ENCODE measurements around the gene PCYT2. TPM values are rescaled to one million over a fixed set of nuclear protein-coding genes. Genes with fewer than 3 reads are reported as not detected.

Gene PCYT2
- total and polyA plus RNA-seq, 9 of the 15 experiments (the other 6 are each of a cell fraction or from before 2014, with no cell fraction given) = 0.92 to 134 (median 82.5) TPM

DNA sequence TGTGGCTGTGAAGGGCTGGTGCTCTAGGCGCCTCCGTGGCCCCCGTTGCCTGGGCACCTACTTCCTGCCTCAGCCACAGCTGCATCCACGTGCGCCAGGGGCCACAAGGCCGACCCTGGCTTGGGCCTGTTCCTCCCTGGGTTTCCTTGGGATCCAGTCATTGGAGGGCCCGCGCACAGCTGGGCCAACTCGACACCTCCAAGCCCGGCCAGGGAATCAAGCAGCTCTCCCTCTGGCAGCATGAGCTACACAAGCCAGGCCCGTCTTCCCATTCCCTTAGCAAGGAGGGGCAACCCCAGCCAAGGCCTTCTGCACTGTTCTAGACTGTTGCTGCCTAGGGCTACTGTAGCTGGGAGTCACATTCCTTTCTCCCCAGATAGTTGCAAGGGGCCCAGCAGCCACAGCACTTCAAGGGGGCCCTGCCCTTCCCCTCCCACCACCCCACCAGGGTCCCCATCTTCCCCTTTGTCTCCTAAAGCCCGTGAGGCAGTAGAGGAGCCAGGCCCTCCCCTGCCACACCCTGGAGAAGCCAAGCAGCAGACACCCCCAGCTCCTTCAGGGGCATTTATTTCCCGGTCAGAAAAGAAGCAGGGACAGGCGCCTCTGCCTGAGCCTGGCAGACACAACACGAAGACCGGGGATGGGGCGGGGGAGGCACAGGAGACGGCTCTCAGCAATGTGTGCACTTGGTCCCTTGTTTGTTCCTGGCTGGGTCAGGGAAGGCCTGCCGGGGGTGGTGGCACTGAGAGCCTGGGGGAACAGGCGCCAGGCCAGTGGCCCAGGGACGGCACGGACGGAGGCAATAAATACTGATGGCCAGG lies 43.8 kb downstream of the PCYT2 start (continued):
- TF ChIP-seq, protein P1, sequence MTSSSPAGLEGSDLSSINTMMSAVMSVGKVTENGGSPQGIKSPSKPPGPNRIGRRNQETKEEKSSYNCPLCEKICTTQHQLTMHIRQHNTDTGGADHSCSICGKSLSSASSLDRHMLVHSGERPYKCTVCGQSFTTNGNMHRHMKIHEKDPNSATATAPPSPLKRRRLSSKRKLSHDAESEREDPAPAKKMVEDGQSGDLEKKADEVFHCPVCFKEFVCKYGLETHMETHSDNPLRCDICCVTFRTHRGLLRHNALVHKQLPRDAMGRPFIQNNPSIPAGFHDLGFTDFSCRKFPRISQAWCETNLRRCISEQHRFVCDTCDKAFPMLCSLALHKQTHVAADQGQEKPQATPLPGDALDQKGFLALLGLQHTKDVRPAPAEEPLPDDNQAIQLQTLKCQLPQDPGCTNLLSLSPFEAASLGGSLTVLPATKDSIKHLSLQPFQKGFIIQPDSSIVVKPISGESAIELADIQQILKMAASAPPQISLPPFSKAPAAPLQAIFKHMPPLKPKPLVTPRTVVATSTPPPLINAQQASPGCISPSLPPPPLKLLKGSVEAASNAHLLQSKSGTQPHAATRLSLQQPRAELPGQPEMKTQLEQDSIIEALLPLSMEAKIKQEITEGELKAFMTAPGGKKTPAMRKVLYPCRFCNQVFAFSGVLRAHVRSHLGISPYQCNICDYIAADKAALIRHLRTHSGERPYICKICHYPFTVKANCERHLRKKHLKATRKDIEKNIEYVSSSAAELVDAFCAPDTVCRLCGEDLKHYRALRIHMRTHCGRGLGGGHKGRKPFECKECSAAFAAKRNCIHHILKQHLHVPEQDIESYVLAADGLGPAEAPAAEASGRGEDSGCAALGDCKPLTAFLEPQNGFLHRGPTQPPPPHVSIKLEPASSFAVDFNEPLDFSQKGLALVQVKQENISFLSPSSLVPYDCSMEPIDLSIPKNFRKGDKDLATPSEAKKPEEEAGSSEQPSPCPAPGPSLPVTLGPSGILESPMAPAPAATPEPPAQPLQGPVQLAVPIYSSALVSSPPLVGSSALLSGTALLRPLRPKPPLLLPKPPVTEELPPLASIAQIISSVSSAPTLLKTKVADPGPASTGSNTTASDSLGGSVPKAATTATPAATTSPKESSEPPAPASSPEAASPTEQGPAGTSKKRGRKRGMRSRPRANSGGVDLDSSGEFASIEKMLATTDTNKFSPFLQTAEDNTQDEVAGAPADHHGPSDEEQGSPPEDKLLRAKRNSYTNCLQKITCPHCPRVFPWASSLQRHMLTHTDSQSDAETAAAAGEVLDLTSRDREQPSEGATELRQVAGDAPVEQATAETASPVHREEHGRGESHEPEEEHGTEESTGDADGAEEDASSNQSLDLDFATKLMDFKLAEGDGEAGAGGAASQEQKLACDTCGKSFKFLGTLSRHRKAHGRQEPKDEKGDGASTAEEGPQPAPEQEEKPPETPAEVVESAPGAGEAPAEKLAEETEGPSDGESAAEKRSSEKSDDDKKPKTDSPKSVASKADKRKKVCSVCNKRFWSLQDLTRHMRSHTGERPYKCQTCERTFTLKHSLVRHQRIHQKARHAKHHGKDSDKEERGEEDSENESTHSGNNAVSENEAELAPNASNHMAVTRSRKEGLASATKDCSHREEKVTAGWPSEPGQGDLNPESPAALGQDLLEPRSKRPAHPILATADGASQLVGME (CRISPR knock-in tag; IDR thresholded peaks at IDR 0.05) = no peak
- TF ChIP-seq ELF4 (CRISPR knock-in tag; IDR thresholded peaks at IDR 0.05) = no peak
- TF ChIP-seq THRAP3 (IDR thresholded peaks at IDR 0.05; ENCODE audit: borderline replicate concordance) = 0 out of 2 replicates have a peak, but pooled peaks have one; percentile 7
- TF ChIP-seq, protein P2, sequence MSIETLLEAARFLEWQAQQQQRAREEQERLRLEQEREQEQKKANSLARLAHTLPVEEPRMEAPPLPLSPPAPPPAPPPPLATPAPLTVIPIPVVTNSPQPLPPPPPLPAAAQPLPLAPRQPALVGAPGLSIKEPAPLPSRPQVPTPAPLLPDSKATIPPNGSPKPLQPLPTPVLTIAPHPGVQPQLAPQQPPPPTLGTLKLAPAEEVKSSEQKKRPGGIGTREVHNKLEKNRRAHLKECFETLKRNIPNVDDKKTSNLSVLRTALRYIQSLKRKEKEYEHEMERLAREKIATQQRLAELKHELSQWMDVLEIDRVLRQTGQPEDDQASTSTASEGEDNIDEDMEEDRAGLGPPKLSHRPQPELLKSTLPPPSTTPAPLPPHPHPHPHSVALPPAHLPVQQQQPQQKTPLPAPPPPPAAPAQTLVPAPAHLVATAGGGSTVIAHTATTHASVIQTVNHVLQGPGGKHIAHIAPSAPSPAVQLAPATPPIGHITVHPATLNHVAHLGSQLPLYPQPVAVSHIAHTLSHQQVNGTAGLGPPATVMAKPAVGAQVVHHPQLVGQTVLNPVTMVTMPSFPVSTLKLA (conservative IDR thresholded peaks at IDR 0.05) = no peak
- TF ChIP-seq PKNOX1 (IDR thresholded peaks at IDR 0.05) = no peak
- TF ChIP-seq ARID2 (IDR thresholded peaks at IDR 0.05) = no peak
- TF ChIP-seq FOXP1 (CRISPR knock-in tag; IDR thresholded peaks at IDR 0.05) = no peak
- no peak for TF ChIP-seq MXI1 (IDR thresholded peaks at IDR 0.05; ENCODE audit: low read depth, low read length)
- no peak for TF ChIP-seq CEBPG (CRISPR knock-in tag; IDR thresholded peaks at IDR 0.05)
- no peak for TF ChIP-seq CEBPG (tag; conservative IDR thresholded peaks at IDR 0.05 in 1 of 2, IDR thresholded peaks at IDR 0.05 in 1 of 2)
- peak; percentile 45 for TF ChIP-seq FUS (optimal IDR thresholded peaks at IDR 0.05; ENCODE audit: low read depth, low read length)
- peak; percentile 58 for TF ChIP-seq HNRNPUL1 (IDR thresholded peaks at IDR 0.05; ENCODE audit: low read length)
- TF ChIP-seq SMAD3 (CRISPR knock-in tag; conservative IDR thresholded peaks at IDR 0.05) = 0 out of 2 replicates have a peak, but pooled peaks have one; percentile 49
- no peak for TF ChIP-seq KAT2B (IDR thresholded peaks at IDR 0.05; ENCODE audit: low read depth, low read length)
- TF ChIP-seq ATF1 (CRISPR knock-in tag; IDR thresholded peaks at IDR 0.05) = no peak
- no peak for TF ChIP-seq ATF1 (tag; IDR thresholded peaks at IDR 0.05)
- TF ChIP-seq MYBL2 (IDR thresholded peaks at IDR 0.05; ENCODE audit: low read depth) = no peak
- TF ChIP-seq MYBL2 (CRISPR knock-in tag; IDR thresholded peaks at IDR 0.05; ENCODE audit: borderline replicate concordance) = no peak
- TF ChIP-seq FOSL1 (tag; conservative IDR thresholded peaks at IDR 0.05) = no peak
